GM18517 (cell line): Measurements from ENCODE around the gene OBSCN.

Source experiments
- ATAC-seq: cut with Tn5 transposase; IDR thresholded peaks from one replicate; pipeline ENCODE4 v1.9.1; 2021; ENCODE audit warnings: mild to moderate bottlenecking, moderate library complexity; ENCODE audit not compliant: unreplicated experiment

Gene OBSCN

GRCh38 chr1:228428412-228428811 lies 220.6 kb downstream of the OBSCN start:
- ATAC-seq: no peak
